Measurements from ENCODE around the gene PAK4.

Gene PAK4

DNA sequence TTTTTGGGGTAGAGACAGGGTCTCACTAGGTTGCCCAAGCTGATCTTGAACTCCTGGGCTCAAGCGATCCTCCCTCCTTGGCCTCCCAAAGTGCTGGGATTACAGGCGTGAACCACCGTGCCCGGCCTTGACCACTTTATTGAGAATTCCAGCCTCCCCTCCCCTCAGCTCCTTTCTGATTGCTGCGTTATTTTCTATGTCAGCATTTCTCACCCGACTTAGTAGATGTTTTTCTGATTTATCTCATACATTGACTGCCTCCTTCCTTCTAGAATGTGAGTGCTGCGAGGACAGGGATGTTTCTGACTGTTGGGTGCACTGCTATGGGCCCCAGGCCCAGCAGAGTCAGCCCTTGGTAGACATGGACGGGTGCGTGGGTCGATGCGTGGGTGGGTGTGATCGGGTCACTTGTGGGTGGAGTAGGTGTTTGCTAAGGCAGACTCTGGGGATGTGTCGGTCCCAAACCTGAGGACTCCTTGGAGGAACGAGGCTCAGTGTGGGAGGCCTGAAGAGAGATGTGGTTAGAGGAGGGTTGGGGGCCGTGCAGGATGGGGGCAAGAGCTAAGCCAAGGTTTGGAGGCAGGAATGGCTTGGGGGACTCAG, 37.0 kb downstream of the PAK4 start:
- TF ChIP-seq REST (IDR thresholded peaks at IDR 0.05; ENCODE audit: insufficient read depth in 1 of 2, low read depth in 2 of 2, low read length in 2 of 2) (no peak), POLR2AphosphoS5 (IDR thresholded peaks at IDR 0.05; ENCODE audit: low read depth, low read length) (no peak), TAF1 (IDR thresholded peaks at IDR 0.05; ENCODE audit: borderline replicate concordance, insufficient read depth, low read length) (no peak), SIN3A (IDR thresholded peaks at IDR 0.05; ENCODE audit: borderline replicate concordance, insufficient read depth, low read length) (no peak), FOXP2 (optimal IDR thresholded peaks at IDR 0.05; ENCODE audit: borderline replicate concordance, extremely low read depth, extremely low read length, insufficient read depth) (no peak)

DNA sequence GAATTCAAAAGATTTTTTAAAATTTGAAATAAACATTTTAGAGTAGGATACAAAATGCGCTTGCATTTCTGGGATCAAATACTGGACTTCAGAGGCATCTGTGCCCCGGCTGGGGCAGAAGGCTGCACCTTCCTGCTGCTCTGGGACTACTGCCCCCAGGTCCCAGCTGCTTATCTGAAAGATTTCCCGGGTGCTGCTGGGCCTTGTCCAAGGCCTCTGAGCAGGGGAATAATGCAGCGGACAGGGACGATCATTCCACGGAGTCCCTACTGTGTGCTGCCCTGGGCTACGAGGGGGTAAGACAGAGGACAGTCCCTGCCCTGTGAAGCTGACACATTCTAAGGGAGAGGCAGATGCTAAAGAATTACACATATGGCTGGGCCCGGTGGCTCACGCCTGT, 38.0 kb downstream of the PAK4 start:
- TF ChIP-seq REST (IDR thresholded peaks at IDR 0.05; ENCODE audit: insufficient read depth in 1 of 2, low read depth in 2 of 2, low read length in 2 of 2) (no peak), POLR2AphosphoS5 (IDR thresholded peaks at IDR 0.05; ENCODE audit: low read depth, low read length) (no peak), SIN3A (IDR thresholded peaks at IDR 0.05; ENCODE audit: borderline replicate concordance, insufficient read depth, low read length) (no peak), TAF1 (IDR thresholded peaks at IDR 0.05; ENCODE audit: borderline replicate concordance, insufficient read depth, low read length) (no peak), FOXP2 (optimal IDR thresholded peaks at IDR 0.05; ENCODE audit: borderline replicate concordance, extremely low read depth, extremely low read length, insufficient read depth) (no peak)

DNA sequence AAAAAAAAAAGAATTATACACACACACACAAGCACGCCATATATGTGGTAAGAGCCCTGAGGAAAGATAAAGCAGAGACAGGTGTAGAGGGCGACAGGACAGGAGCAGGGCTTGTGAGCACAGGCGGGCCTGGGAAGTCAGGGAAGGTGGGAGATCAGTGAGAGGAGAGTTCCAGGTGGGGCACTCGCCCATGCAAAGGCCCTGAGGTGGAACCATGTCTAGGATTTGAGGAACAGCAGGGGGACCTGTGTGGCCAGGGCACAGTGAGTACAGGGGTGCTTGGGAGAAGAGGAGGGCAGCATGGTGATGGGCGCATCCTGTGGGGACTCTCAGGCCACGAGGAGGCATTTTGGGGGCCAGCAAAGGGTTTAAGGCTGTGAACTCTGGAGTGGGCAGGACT, 38.7 kb downstream of the PAK4 start:
- TF ChIP-seq REST (IDR thresholded peaks at IDR 0.05; ENCODE audit: insufficient read depth in 1 of 2, low read depth in 2 of 2, low read length in 2 of 2) (no peak), TAF1 (IDR thresholded peaks at IDR 0.05; ENCODE audit: borderline replicate concordance, insufficient read depth, low read length) (no peak), SIN3A (IDR thresholded peaks at IDR 0.05; ENCODE audit: borderline replicate concordance, insufficient read depth, low read length) (no peak), POLR2AphosphoS5 (IDR thresholded peaks at IDR 0.05; ENCODE audit: low read depth, low read length) (no peak), FOXP2 (optimal IDR thresholded peaks at IDR 0.05; ENCODE audit: borderline replicate concordance, extremely low read depth, extremely low read length, insufficient read depth) (no peak)

DNA sequence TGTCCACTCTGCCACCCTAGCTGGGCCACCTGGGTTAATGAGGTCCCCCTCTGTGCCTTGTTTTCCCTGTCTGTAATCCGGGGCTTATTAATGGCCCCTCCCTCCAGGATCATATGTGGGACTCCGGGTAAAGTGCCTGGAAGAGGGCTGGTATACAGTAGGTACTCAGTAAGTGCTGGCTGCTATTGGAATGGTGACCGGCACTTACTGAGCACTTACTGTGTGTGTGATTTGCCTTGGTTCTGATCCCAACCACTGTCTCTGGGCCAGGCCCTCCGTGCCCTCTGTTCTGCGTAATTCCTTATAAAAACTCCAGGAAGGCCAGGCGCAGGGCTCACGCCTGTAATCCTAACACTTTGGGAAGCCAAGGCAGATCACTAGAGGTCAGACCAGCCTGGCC, 40.3 kb downstream of the PAK4 start:
- no peak for TF ChIP-seq SIN3A (IDR thresholded peaks at IDR 0.05; ENCODE audit: borderline replicate concordance, insufficient read depth, low read length)
- TF ChIP-seq REST (IDR thresholded peaks at IDR 0.05; ENCODE audit: insufficient read depth in 1 of 2, low read depth in 2 of 2, low read length in 2 of 2) = no peak
- TF ChIP-seq POLR2AphosphoS5 (IDR thresholded peaks at IDR 0.05; ENCODE audit: low read depth, low read length) = no peak
- no peak for TF ChIP-seq TAF1 (IDR thresholded peaks at IDR 0.05; ENCODE audit: borderline replicate concordance, insufficient read depth, low read length)
- no peak for TF ChIP-seq FOXP2 (optimal IDR thresholded peaks at IDR 0.05; ENCODE audit: borderline replicate concordance, extremely low read depth, extremely low read length, insufficient read depth)
